SK-N-MC (cell line): ENCODE measurements around the gene TREML2.
A peak's percentile ranks its signal among the peaks of the same experiment; 100 is the strongest.

ENCODE experiments used
- DNase-seq: peaks from one replicate; pipeline ENCODE4 v3.0.0-alpha.2; 2011; ENCODE audit warnings: low read depth, low spot score
- H3K27ac ChIP-seq: fragments of 200-600 bp; sonication (generic); 2 replicates; pipeline ENCODE4 v1.5.1; 2016; ENCODE audit warnings: mixed run types
- H3K36me3 ChIP-seq: fragments of 200-600 bp; sonication (generic); 2 replicates; pipeline ENCODE4 v1.6.1; 2017; ENCODE audit warnings: antibody characterized with exemption, low read length, mixed read lengths; ENCODE audit not compliant: insufficient read depth
- H3K4me3 ChIP-seq: fragments of 200-600 bp; sonication (generic); 2 replicates; pipeline ENCODE4 v1.5.1; 2016
- H3K9ac ChIP-seq: fragments of 200-600 bp; sonication (generic); 2 replicates; pipeline ENCODE4 v1.8.0; 2017; ENCODE audit warnings: mixed run types, mixed read lengths; ENCODE audit not compliant: insufficient read length
- H3K9me3 ChIP-seq: fragments of 200-600 bp; sonication (generic); 2 replicates; pipeline ENCODE4 v1.6.1; 2017; ENCODE audit warnings: low read depth, mild to moderate bottlenecking, antibody characterized with exemption, low read length, moderate library complexity, mixed read lengths
- EZH2 ChIP-seq: fragments of 200-600 bp; sonication (generic); IDR thresholded peaks from one replicate; pipeline ENCODE4 v1.6.1; 2017; ENCODE audit warnings: antibody characterized with exemption
- FOXP2 ChIP-seq: optimal IDR thresholded peaks from 2 replicates; pipeline ENCODE3; 2011; ENCODE audit warnings: mild to moderate bottlenecking, moderate library complexity; ENCODE audit not compliant: insufficient read depth; ENCODE audit errors: extremely low read length, control extremely low read depth
- POLR2AphosphoS5 ChIP-seq: IDR thresholded peaks from 2 replicates; pipeline ENCODE4 v1.6.1; 2012; ENCODE audit warnings: mild to moderate bottlenecking, low read depth, low read length, borderline replicate concordance

The TREML2 gene

DNA sequence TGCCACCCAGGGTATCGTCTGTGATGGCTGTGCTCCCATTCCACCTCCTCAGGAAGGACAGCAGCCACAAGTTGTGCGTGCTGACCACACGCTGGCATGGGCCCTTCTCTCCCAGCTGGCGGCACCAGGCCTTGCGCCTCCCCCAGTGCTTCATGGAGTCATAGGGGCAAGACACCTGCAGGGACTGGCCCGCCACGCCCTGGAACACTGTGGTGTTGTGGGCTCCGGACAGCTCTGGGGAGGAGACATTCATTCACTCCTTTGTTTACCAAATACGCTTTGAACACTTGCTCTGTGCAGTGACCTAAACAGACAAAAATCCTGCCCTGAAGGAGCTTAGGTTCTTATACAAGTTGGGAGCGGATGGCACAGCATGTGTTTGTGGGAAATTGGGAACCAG lies 39.6 kb downstream of the TREML2 start:
- no peaks in the 10 kb centered on the region for H3K9me3 ChIP-seq
- H3K9ac ChIP-seq = no peak overlapping the region
- DNase-seq = no peak
- TF ChIP-seq FOXP2 (no peak), EZH2 (no peak), POLR2AphosphoS5 (no peak)
- H3K36me3 ChIP-seq = no peaks in the 10 kb centered on the region
- no peak overlapping the region for H3K27ac ChIP-seq
- H3K4me3 ChIP-seq = no peak overlapping the region

DNA sequence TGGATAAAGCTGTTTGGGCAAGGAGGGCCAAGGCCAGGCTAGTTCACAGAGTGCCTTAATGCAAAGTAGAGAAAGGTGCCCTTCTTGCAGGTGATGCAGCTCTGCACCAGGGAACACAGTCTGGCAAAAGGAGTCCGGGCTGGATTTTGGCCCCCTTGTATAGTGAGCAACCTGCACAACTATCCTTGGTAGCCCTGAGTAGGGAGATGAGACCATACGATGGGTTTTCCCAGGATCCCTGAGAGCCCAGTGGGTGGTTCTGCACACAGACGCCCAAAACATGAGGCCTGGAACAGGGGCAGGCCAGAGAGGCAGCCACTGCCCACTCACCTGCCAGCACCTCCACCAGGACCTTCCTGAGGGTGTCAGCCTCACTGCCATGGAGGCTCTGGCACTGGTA lies 40.0 kb downstream of the TREML2 start:
- TF ChIP-seq EZH2 (no peak), POLR2AphosphoS5 (no peak), FOXP2 (no peak)
- no peak overlapping the region for H3K4me3 ChIP-seq
- H3K36me3 ChIP-seq = no peaks in the 10 kb centered on the region

DNA sequence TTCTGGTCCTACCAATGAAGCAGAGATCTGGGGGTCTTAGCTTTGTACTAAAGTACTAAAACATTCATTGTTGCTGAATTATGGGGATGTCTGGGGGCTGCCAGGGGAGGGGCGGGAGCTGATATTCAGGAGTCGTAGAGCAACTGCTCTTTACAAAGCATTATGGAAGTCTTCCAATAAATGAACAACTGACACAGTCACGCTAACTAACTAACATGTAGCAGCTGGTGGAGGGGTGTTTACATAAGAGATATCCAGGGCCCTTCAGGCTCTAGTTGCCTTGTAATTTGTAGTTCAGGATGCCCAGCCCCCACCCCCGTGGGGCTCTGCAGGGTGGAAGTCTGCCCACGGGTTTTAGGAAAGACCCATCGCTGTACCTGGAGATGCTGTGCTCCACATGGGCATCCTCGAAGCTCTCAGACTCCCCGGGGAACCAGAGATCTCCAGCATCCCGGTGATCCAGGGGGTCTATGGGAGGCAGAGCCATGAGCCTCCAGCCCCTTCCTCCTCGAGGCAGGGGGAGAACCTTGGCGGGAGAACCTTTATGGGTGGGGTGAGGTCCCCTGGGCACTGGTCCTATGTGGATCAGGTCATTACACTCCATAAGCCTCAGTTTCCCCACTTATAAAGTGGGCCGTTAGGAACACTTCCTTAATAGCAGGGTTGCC lies 41.4 kb downstream of the TREML2 start:
- Histone ChIP-seq H3K27ac (no peak overlapping the region), H3K9ac (no peak overlapping the region), H3K4me3 (no peak overlapping the region), H3K9me3 (no peaks in the 10 kb centered on the region), H3K36me3 (no peaks in the 10 kb centered on the region)
- no peak for DNase-seq
- TF ChIP-seq POLR2AphosphoS5 = no peak
- no peak for TF ChIP-seq EZH2
- TF ChIP-seq FOXP2 = no peak

More for the DNA sequence above, 40.0 kb downstream of the TREML2 start:
- Histone ChIP-seq H3K27ac (no peak overlapping the region), H3K9me3 (no peaks in the 10 kb centered on the region), H3K9ac (no peak overlapping the region)
- no peak for DNase-seq

GRCh38 chr6:41157323-41157722 lies 43.6 kb downstream of the TREML2 start:
- H3K9me3 ChIP-seq = no peaks in the 10 kb centered on the region
- H3K27ac ChIP-seq = no peak overlapping the region
- no peak for DNase-seq
- H3K9ac ChIP-seq = no peak overlapping the region
- no peaks in the 10 kb centered on the region for H3K36me3 ChIP-seq
- TF ChIP-seq EZH2 (no peak), POLR2AphosphoS5 (no peak), FOXP2 (no peak)
- H3K4me3 ChIP-seq = no peak overlapping the region

GRCh38 chr6:41156771-41157170 lies 44.2 kb downstream of the TREML2 start:
- no peaks in the 10 kb centered on the region for H3K36me3 ChIP-seq
- H3K9me3 ChIP-seq = no peaks in the 10 kb centered on the region
- DNase-seq = no peak

DNA sequence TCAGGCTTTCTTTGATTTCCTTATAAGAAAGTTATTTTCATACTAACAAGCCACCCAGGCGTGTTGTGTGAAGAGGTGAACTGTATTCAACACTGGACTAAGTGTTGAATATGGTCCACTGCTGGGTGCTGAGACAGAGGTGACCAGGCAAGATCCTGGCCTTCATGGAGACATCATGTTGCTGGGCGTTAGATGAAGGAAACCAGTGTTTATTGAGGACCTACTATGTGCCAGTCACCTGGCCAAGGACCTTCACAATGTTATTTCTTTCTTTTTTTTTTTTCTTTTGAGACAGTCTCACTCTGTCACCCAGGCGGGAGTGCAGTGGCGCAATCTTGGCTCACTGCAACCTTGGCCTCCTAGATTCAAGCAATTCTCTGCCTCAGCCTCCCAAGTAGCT lies 44.9 kb downstream of the TREML2 start:
- Histone ChIP-seq H3K9me3 (no peaks in the 10 kb centered on the region), H3K9ac (no peak overlapping the region), H3K27ac (no peak overlapping the region), H3K4me3 (no peak overlapping the region), H3K36me3 (no peaks in the 10 kb centered on the region)
- TF ChIP-seq POLR2AphosphoS5 = no peak
- no peak for TF ChIP-seq FOXP2
- TF ChIP-seq EZH2 = no peak
- no peak for DNase-seq

More at GRCh38 chr6:41156771-41157170, 44.2 kb downstream of the TREML2 start:
- Histone ChIP-seq H3K27ac (no peak overlapping the region), H3K9ac (no peak overlapping the region), H3K4me3 (no peak overlapping the region)
- TF ChIP-seq FOXP2 = no peak
- TF ChIP-seq EZH2 = no peak
- no peak for TF ChIP-seq POLR2AphosphoS5

DNA sequence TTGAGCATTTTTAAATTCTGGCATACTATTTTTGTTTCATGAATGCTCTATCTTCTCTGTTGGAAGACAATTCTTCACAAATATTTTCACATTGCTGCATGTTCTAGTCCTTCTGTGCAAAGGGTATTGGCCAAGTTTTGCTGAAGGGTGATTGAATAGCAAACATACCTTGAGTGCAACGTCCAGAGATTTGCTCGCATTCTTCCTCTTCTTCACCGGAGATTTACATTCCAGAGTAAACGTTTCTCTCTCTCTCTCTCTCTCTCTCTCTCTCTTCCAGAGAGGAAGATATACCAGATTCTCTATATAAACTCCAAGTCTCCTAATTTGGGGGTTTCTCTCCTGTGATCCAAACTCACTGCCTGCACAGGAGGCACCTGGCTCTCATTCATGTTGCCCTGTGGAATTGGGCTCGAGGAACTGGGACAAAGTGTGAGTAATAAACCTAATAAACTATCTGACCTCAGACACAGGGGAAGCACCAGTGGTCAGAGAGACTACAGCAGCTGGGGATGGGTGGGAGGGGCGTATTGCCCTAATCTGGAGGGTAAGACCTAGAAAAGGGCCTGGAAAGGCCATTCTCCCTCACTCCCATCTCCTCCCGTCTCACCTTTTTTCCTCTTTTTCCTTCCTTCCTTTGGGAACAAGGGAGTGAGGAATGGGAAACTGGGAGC lies 45.7 kb downstream of the TREML2 start:
- no peak for DNase-seq
- TF ChIP-seq FOXP2 (no peak), POLR2AphosphoS5 (no peak), EZH2 (no peak)
- no peak overlapping the region for H3K4me3 ChIP-seq
- H3K9ac ChIP-seq = no peak overlapping the region
- H3K27ac ChIP-seq = no peak overlapping the region
- H3K9me3 ChIP-seq = no peaks in the 10 kb centered on the region
- no peaks in the 10 kb centered on the region for H3K36me3 ChIP-seq

GRCh38 chr6:41153992-41154625 lies 46.8 kb downstream of the TREML2 start, which contains the start of gene TREML1:
Gene TREML1, minus strand, starts transcription at chr6:41154347. Its CDS starts 59 bp downstream, at chr6:41154288.
- Histone ChIP-seq H3K9ac (no peak within 1 kb of the TSS), H3K36me3 (no peaks in the 10 kb centered on the region), H3K27ac (no peak within 1 kb of the TSS), H3K4me3 (peak within 1 kb of the TSS; percentile 33; the same call in 1 of the 2 replicates), H3K9me3 (no peaks in the 10 kb centered on the region)
- DNase-seq = peak; percentile 16
- TF ChIP-seq FOXP2 = no peak
- no peak for TF ChIP-seq EZH2
- no peak for TF ChIP-seq POLR2AphosphoS5
